T-cell (primary cell): ENCODE results near the gene KCNJ10. TPM values are rescaled to one million over a fixed set of nuclear protein-coding genes. Genes with fewer than 3 reads are reported as not detected.

Source experiments
- ATAC-seq, 4 experiments: fragments of 200-7000 bp in 3 of 4; fragments of 150-1000 bp in 1 of 4; cut with Tn5 transposase; replicated peaks in 1 of 4; 1 replicate in 3 of 4; 2 replicates in 1 of 4; pipeline ENCODE4 v1.10.0; 2021; ENCODE audit warnings: moderate library complexity in 3 of 4, mild to moderate bottlenecking in 2 of 4, moderate number of reproducible peaks in 1 of 4
- CTCF ChIA-PET, 2 donors: fragments of 300-600 bp; sonication (Branson Sonifier 250); formaldehyde crosslinking; loops; one replicate each; lab custom pipeline; 2022; ENCODE audit warnings: antibody characterized with exemption in 2 of 2; lab: Charles Lee
- POLR2A ChIA-PET, 2 donors: fragments of 300-600 bp; sonication (Branson Sonifier 250); formaldehyde crosslinking; loops; one replicate each; lab custom pipeline; 2022; ENCODE audit warnings: antibody characterized with exemption in 2 of 2; lab: Charles Lee
- DNase-seq, 35 experiments: peaks; one replicate each; pipeline versions ENCODE4 v3.0.0 to v3.0.0-alpha.2; 2013 to 2023
- H3K27ac ChIP-seq: one replicate; pipeline ENCODE4 v1.5.1; 2013; ENCODE audit warnings: low read length
- H3K27me3 ChIP-seq, 2 experiments: replicated peaks in 1 of 2; 1 replicate in 1 of 2; 2 replicates in 1 of 2; pipeline versions ENCODE4 v1.6.1 to v1.7.0; 2013; ENCODE audit warnings: low read length in 1 of 2, mixed read lengths in 1 of 2; ENCODE audit not compliant: control insufficient read depth in 2 of 2, insufficient read depth in 2 of 2; ENCODE audit errors: extremely low read depth in 1 of 2
- H3K36me3 ChIP-seq, 2 donors: 1 replicate in 1 of 2; 2 replicates in 1 of 2; pipeline versions ENCODE4 v1.6.1 to v1.7.0; 2013; ENCODE audit warnings: low read length in 1 of 2; ENCODE audit not compliant: control insufficient read depth in 2 of 2, insufficient read depth in 1 of 2; ENCODE audit errors: extremely low read depth in 1 of 2
- H3K4me1 ChIP-seq, 2 experiments: 1 replicate in 1 of 2; 2 replicates in 1 of 2; pipeline versions ENCODE4 v1.6.1 to v1.7.0; 2013; ENCODE audit warnings: low read length in 2 of 2, mixed read lengths in 1 of 2; ENCODE audit not compliant: insufficient read depth in 2 of 2, control insufficient read depth in 1 of 2; ENCODE audit errors: extremely low read depth in 1 of 2
- H3K4me3 ChIP-seq, 2 donors: 1 replicate in 1 of 2; 2 replicates in 1 of 2; pipeline versions ENCODE4 v1.5.1 to v1.7.0; 2013; ENCODE audit warnings: mild to moderate bottlenecking in 2 of 2, low read length in 1 of 2, moderate library complexity in 1 of 2; ENCODE audit not compliant: control insufficient read depth in 1 of 2; ENCODE audit errors: extremely low read depth in 1 of 2
- H3K9me3 ChIP-seq: 2 replicates; pipeline ENCODE4 v1.7.0; 2013
- H3K27ac Mint-ChIP-seq, 2 donors: one replicate each; pipeline ENCODE4 v1.8.0; 2020 to 2021; ENCODE audit warnings: mild to moderate bottlenecking in 2 of 2, mixed read lengths in 2 of 2
- H3K27me3 Mint-ChIP-seq, 2 donors: one replicate each; pipeline ENCODE4 v1.8.0; 2021 to 2022; ENCODE audit warnings: mixed read lengths in 2 of 2
- H3K36me3 Mint-ChIP-seq: one replicate; pipeline ENCODE4 v1.8.0; 2021; ENCODE audit warnings: mixed read lengths
- H3K4me1 Mint-ChIP-seq, 3 donors: one replicate each; pipeline ENCODE4 v1.8.0; 2020 to 2022; ENCODE audit warnings: mixed read lengths in 3 of 3, mild to moderate bottlenecking in 1 of 3
- H3K4me3 Mint-ChIP-seq, 3 donors: one replicate each; pipeline ENCODE4 v1.8.0; 2020 to 2022; ENCODE audit warnings: mild to moderate bottlenecking in 3 of 3, mixed read lengths in 3 of 3, moderate library complexity in 3 of 3
- H3K9me3 Mint-ChIP-seq, 3 donors: one replicate each; pipeline ENCODE4 v1.8.0; 2020 to 2022; ENCODE audit warnings: mixed read lengths in 3 of 3
- WGBS: methylation state at CpG from one replicate; pipeline ENCODE4 v1.1.5; 2013; ENCODE audit warnings: missing lambda C conversion rate; ENCODE audit not compliant: insufficient coverage; 5-methylcytosine and 5-hydroxymethylcytosine counted together
- total RNA-seq, 35 experiments: library from RNA in 6 of 35; stranded (reverse) in 6 of 35; fragments of 120-200 nt in 1 of 35; gene quantifications; one replicate each; pipeline versions ENCODE4 v1.2.1 to v1.2.4 and lab custom pipeline; 2013 to 2026

The KCNJ10 gene
- total RNA-seq, 5 donors from 2014 or later (not counting 1 experiment from before 2014, with no cell fraction given), result 0.22 TPM; not detected in 4

DNA sequence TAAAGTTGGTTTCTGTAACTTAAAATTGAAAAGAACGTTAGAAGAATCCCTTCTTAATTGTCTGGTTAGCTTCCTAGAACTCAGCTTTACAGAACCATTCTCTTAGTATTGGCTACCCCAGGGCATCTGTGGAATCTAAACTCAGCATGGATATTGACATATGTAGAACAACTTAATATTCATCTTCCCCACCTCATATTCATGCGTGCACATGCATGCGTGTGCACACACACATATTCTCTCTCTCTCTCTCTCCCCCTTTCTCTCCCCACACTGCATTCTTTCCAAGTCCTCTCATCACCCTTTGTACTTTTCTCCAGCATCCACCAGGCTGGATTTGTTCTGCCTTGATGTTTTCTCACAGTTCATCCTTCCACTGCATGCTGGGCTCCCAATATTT is 51.6 kb downstream of the KCNJ10 start:
- CTCF ChIA-PET, result interaction anchor here in 1 of 2 donors (0.6 to 0.9 kb wide), 2 partner anchors 11 to 14 kb away, joined by 3 read pairs; partner anchors contain the start of gene PIGM

DNA sequence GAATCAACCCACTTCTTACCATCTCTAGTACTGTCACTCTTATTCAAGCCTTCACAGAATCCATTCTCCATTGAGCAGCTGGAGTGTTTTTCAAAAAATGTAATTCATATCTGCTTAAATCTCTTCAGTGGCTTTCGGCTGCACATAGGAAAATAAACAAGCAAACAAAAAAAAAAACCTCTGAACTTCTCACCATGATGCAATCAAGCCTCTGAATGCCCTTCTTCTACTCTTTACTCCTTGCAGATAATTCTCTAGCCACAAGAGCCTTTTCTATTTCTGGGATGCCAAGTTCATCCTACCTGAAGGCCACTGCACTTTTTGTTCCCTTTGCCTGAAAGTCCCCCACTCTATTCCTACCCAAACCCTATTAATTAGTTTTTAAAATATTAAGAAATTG is 52.4 kb downstream of the KCNJ10 start:
- Mint-ChIP-seq H3K27me3 (peaks cover 5 to 18% of the 10 kb centered on the region in 2 donors), H3K4me3 (no peak overlapping the region), H3K36me3 (no peaks in the 10 kb centered on the region), H3K4me1 (no peaks in the 10 kb centered on the region), H3K9me3 (no peaks in the 10 kb centered on the region), H3K27ac (no peak overlapping the region)
- Histone ChIP-seq H3K27me3 (peaks cover 0 to 7% of the 10 kb centered on the region in 2 experiments), H3K36me3 (no peaks in the 10 kb centered on the region), H3K27ac (no peak overlapping the region), H3K4me3 (no peak overlapping the region), H3K9me3 (no peaks in the 10 kb centered on the region), H3K4me1 (no peaks in the 10 kb centered on the region)
- no CpG with 5 or more reads among the region's 1 CpG for WGBS
- ChIA-PET POLR2A (no interaction called here), CTCF (interaction anchor here in 1 of 2 donors (0.9 kb wide), 1 partner anchor 15 kb away, joined by 3 read pairs; the partner anchor contains the start of gene PIGM)
- no peak for ATAC-seq
- no peak for DNase-seq

More for the DNA sequence above, 51.6 kb downstream of the KCNJ10 start:
- ATAC-seq (no peak), DNase-seq (no peak)
- Histone ChIP-seq H3K4me1 (no peaks in the 10 kb centered on the region), H3K9me3 (no peaks in the 10 kb centered on the region), H3K4me3 (no peak overlapping the region), H3K27ac (no peak overlapping the region), H3K27me3 (peaks cover 0 to 7% of the 10 kb centered on the region in 2 experiments), H3K36me3 (no peaks in the 10 kb centered on the region)
- Mint-ChIP-seq H3K27me3 (peaks cover 5 to 18% of the 10 kb centered on the region in 2 donors), H3K4me3 (no peak overlapping the region), H3K9me3 (no peaks in the 10 kb centered on the region), H3K36me3 (no peaks in the 10 kb centered on the region), H3K4me1 (no peaks in the 10 kb centered on the region), H3K27ac (no peak overlapping the region)
- POLR2A ChIA-PET, result no interaction called here
- 100% methylated on average over 2 of the region's 3 CpGs for WGBS

DNA sequence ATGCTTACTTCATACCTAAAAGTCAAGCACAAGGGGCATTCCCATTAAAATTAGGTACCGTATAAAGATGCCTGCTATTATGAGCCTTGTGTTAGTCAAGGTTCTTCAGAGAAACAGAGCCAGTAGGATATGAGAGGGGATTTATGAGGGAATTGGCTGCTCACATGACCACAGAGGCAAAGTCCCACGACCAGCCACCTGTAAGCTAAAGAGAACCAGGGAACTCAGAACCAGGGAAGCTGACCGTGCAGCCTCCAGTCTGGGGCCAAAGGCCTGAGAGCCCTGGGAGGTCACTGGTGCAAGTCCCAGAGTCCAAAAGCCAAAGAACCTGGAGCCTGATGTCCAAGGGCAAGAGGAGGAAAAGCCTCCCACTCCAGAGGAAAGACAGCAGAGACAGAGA is 58.2 kb downstream of the KCNJ10 start:
- no peak overlapping the region for H3K27ac Mint-ChIP-seq
- Histone ChIP-seq H3K4me1 (no peaks in the 10 kb centered on the region), H3K27me3 (peaks cover 2 to 12% of the 10 kb centered on the region in 2 experiments), H3K4me3 (no peak overlapping the region), H3K36me3 (no peaks in the 10 kb centered on the region), H3K27ac (no peak overlapping the region), H3K9me3 (no peaks in the 10 kb centered on the region)
- CTCF ChIA-PET, result no interaction called here
- 100% methylated on average over 1 of the region's 3 CpGs for WGBS
- H3K27me3 Mint-ChIP-seq, result peaks cover 14 to 19% of the 10 kb centered on the region in 2 donors
- no peaks in the 10 kb centered on the region for H3K9me3 Mint-ChIP-seq
- no peaks in the 10 kb centered on the region for H3K4me1 Mint-ChIP-seq
- H3K36me3 Mint-ChIP-seq, result no peaks in the 10 kb centered on the region
- H3K4me3 Mint-ChIP-seq, result no peak overlapping the region
- POLR2A ChIA-PET, result no interaction called here
- DNase-seq (no peak), ATAC-seq (no peak)

DNA sequence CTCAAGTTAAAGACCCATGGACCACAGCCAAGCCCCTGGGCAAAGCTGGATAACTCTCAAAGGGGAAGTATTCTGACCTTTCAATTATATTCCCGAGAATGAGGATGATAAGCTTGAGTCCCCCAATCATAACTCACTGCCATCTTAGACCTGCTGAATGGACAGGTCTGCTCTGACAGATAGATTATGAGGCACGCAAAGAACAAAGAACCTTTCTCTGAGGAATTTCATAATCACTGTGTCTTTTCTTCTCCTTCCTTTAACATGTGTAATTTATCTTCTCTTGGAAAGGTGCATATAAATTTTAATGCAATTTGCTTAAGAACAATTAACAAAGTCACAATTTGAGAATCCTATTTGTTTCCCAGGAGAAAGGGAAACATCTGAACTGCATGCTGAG is 60.2 kb downstream of the KCNJ10 start:
- Mint-ChIP-seq H3K9me3 (no peaks in the 10 kb centered on the region), H3K4me1 (no peaks in the 10 kb centered on the region), H3K27ac (no peak overlapping the region), H3K36me3 (no peaks in the 10 kb centered on the region), H3K4me3 (no peak overlapping the region), H3K27me3 (peaks cover 14 to 19% of the 10 kb centered on the region in 2 donors)
- Histone ChIP-seq H3K27me3 (peaks cover 2 to 13% of the 10 kb centered on the region in 2 experiments), H3K4me3 (no peak overlapping the region), H3K4me1 (no peaks in the 10 kb centered on the region), H3K36me3 (no peaks in the 10 kb centered on the region), H3K27ac (no peak overlapping the region), H3K9me3 (no peaks in the 10 kb centered on the region)
- WGBS, result no CpG with 5 or more reads among the region's 2 CpGs
- CTCF ChIA-PET, result interaction anchor here in 1 of 2 donors (1.0 kb wide), 1 partner anchor 117 kb away, joined by 3 read pairs; no protein-coding TSS in a partner anchor
- POLR2A ChIA-PET, result no interaction called here
- DNase-seq (no peak), ATAC-seq (no peak)

DNA sequence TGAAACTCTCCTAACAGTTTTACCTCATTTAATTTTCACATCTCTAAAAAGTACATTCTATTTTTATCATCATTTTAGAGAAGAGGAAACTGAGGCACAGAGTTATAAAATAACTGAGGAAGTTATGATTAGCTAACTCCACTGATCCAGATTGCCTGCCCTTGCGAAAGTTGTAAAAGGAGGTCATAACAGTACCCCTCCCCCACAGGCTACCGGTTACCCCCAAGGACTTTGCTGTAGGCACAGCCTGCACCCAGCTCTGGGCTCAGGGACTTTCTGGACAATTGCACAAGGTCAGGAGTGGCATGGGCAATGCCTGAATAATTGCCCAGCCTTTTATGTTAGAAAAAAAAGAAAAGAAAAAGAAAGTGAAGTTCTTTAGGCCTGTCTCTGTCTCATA is 60.9 kb downstream of the KCNJ10 start:
- Histone ChIP-seq H3K4me3 (no peak overlapping the region), H3K36me3 (no peaks in the 10 kb centered on the region), H3K27ac (no peak overlapping the region), H3K4me1 (no peaks in the 10 kb centered on the region), H3K9me3 (no peaks in the 10 kb centered on the region), H3K27me3 (peaks cover 2 to 18% of the 10 kb centered on the region in 2 experiments)
- no peaks in the 10 kb centered on the region for H3K4me1 Mint-ChIP-seq
- no peak overlapping the region for H3K27ac Mint-ChIP-seq
- no peaks in the 10 kb centered on the region for H3K9me3 Mint-ChIP-seq
- ChIA-PET POLR2A (no interaction called here), CTCF (interaction anchor here (1.1 to 1.5 kb wide), 2 partner anchors 73 to 76 kb away, joined by 3 to 5 read pairs; no protein-coding TSS in a partner anchor)
- WGBS, result no CpG with 5 or more reads among the region's 2 CpGs
- DNase-seq (no peak), ATAC-seq (no peak)
- H3K4me3 Mint-ChIP-seq, result no peak overlapping the region
- peaks cover 14 to 19% of the 10 kb centered on the region in 2 donors for H3K27me3 Mint-ChIP-seq
- no peaks in the 10 kb centered on the region for H3K36me3 Mint-ChIP-seq

DNA sequence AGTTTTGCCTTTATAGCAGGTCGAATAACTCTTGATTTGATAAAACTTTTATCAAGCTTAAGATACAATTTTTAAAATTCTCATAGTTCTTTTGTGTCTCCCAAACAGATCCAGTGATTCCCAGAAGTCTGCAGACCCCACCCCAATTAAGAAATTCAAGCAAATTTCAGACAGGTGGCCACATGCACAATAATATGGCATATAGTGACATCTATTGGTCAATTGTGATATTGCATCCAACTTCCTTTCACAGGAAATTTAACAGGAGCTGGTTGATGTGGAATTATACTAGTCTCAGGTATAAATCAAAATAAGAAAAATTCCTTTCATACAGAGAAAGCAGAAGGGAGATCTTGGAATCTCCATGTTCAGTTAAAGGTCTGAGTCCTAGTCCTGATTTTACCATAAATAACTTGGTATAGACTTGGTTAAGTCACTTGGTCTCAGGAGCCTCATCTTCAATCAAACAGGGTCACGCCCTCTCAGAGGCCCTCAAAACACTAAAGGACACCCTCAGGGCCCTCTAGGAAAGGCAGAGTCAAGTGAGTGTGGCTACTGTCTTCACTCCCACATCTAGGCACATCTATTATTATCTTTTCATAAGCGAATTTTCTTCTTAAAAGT is 62.3 kb downstream of the KCNJ10 start:
- H3K36me3 Mint-ChIP-seq, result no peaks in the 10 kb centered on the region
- WGBS, result no CpG with 5 or more reads among the region's 3 CpGs
- no peaks in the 10 kb centered on the region for H3K4me1 ChIP-seq
- no peaks in the 10 kb centered on the region for H3K36me3 ChIP-seq
- no peak overlapping the region for H3K27ac Mint-ChIP-seq
- no peak overlapping the region for H3K27ac ChIP-seq
- no peak overlapping the region for H3K4me3 ChIP-seq
- no peaks in the 10 kb centered on the region for H3K9me3 Mint-ChIP-seq
- no peaks in the 10 kb centered on the region for H3K9me3 ChIP-seq
- CTCF ChIA-PET, result interaction anchor here (0.5 to 3.5 kb wide), 38 partner anchors 8 to 1374 kb away, joined by 3 to 16 read pairs (median 4); partner anchors contain the start of genes DUSP23 (in 1 of the 2), IGSF9 (in 1 of the 2), NCSTN (in 1 of the 2) and PIGM (in 1 of the 2)
- peaks cover 2 to 18% of the 10 kb centered on the region in 2 experiments for H3K27me3 ChIP-seq
- DNase-seq (peak in 1 of 35 experiments; percentile 72), ATAC-seq (no peak)
- POLR2A ChIA-PET, result no interaction called here
- H3K4me3 Mint-ChIP-seq, result no peak overlapping the region
- H3K4me1 Mint-ChIP-seq, result no peaks in the 10 kb centered on the region
- H3K27me3 Mint-ChIP-seq, result peaks cover 14 to 19% of the 10 kb centered on the region in 2 donors
